Measurements from ENCODE around the gene CCP110. TPM values are rescaled to one million over a fixed set of nuclear protein-coding genes. Genes with fewer than 3 reads are reported as not detected.

Gene CCP110
- total and polyA plus RNA-seq, 2 of the 13 experiments (the other 11 are each of a cell fraction or from before 2014, with no cell fraction given): 10.0 to 11.1 TPM

GRCh38 chr16:19522397-19522732 is 1.4 kb upstream of the CCP110 start (continued):
- TF ChIP-seq ZNF280B (CRISPR knock-in tag; IDR thresholded peaks at IDR 0.05; ENCODE audit: borderline replicate concordance): no peak
- TF ChIP-seq ZNF430 (CRISPR knock-in tag; IDR thresholded peaks at IDR 0.05): 0 out of 2 replicates have a peak, but pooled peaks have one; percentile 1
- no peak for TF ChIP-seq ZNF75D (CRISPR knock-in tag; IDR thresholded peaks at IDR 0.05; ENCODE audit: borderline replicate concordance)
- TF ChIP-seq ZFP36 (IDR thresholded peaks at IDR 0.05; ENCODE audit: borderline replicate concordance, low read depth, low read length, partially characterized antibody): no peak
- TF ChIP-seq JUN (CRISPR knock-in tag; IDR thresholded peaks at IDR 0.05): 0 out of 2 replicates have a peak, but pooled peaks have one; percentile 32
- no peak for TF ChIP-seq IRF1 (CRISPR knock-in tag; IDR thresholded peaks at IDR 0.05; ENCODE audit: low read depth)
- no peak for TF ChIP-seq TCF7 (IDR thresholded peaks at IDR 0.05; ENCODE audit: low read depth)
- TF ChIP-seq ZKSCAN1 (IDR thresholded peaks at IDR 0.05; ENCODE audit: low read length): no peak
- TF ChIP-seq RAD21 (CRISPR knock-in tag; IDR thresholded peaks at IDR 0.05): no peak
- TF ChIP-seq HOXA5 (CRISPR knock-in tag; IDR thresholded peaks at IDR 0.05): no peak
- TF ChIP-seq MTERF4 (CRISPR knock-in tag; IDR thresholded peaks at IDR 0.05): no peak
- TF ChIP-seq RAD51 (IDR thresholded peaks at IDR 0.05; ENCODE audit: borderline replicate concordance): no peak
- TF ChIP-seq SNRNP70 (IDR thresholded peaks at IDR 0.05; ENCODE audit: low read depth, low read length): no peak
- 0 out of 2 replicates have a peak, but pooled peaks have one; percentile 0 for TF ChIP-seq ZNF776 (CRISPR knock-in tag; IDR thresholded peaks at IDR 0.05)
- TF ChIP-seq SMC3 (IDR thresholded peaks at IDR 0.05; ENCODE audit: low read length): no peak
- TF ChIP-seq CENPX (CRISPR knock-in tag; IDR thresholded peaks at IDR 0.05): no peak
- no peak for TF ChIP-seq HIVEP1 (CRISPR knock-in tag; IDR thresholded peaks at IDR 0.05)
- no peak for TF ChIP-seq ARID5B (CRISPR knock-in tag; IDR thresholded peaks at IDR 0.05)
- no peak for TF ChIP-seq MED1 (CRISPR knock-in tag; IDR thresholded peaks at IDR 0.05)
- no peak for TF ChIP-seq ONECUT2 (CRISPR knock-in tag; IDR thresholded peaks at IDR 0.05)
- no peak for TF ChIP-seq ZSCAN5A (CRISPR knock-in tag; IDR thresholded peaks at IDR 0.05; ENCODE audit: borderline replicate concordance)
- no peak for TF ChIP-seq GABPB1 (CRISPR knock-in tag; IDR thresholded peaks at IDR 0.05)
- no peak for TF ChIP-seq MLLT10 (CRISPR knock-in tag; IDR thresholded peaks at IDR 0.05)
